ENCODE measurements around the gene SCARB2.

The SCARB2 gene

DNA sequence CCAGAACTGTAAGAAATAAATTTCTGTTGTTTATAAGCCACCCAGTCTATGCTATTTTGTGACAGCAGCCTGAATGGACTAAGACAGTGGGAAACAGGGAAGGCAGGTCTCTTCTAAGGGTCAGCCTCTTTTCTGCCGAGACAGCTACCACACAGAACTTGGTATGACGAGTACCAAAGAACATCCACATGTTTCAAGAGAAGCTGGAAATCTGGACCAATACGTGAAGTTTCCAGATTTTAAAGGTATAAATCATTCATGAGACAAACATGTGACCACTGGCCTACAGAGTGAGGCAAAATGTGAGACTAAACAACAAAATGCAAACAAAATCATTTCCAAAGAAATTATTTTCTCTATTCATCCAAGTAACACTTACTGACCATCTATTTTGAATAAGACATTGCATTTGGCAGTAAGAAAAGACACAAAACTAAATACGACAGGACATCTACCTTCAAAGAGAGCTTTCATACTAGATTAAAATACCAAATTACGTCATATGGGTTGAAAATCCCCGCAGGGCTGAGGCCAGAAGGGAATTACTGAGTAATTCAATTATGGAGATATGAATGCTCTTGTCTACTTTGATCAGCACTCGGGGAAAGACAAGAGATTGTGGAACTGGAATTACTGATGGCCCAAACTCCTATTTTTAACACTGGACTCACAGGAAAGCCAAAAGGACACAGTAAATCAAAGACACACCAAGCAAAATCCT is 7.2 kb downstream of the SCARB2 start:
- TF ChIP-seq POLR2AphosphoS5 (IDR thresholded peaks at IDR 0.05; ENCODE audit: low read depth, low read length) (no peak), FOXP2 (optimal IDR thresholded peaks at IDR 0.05; ENCODE audit: borderline replicate concordance, extremely low read depth, extremely low read length, insufficient read depth) (no peak), TAF1 (IDR thresholded peaks at IDR 0.05; ENCODE audit: borderline replicate concordance, insufficient read depth, low read length) (no peak), SIN3A (IDR thresholded peaks at IDR 0.05; ENCODE audit: borderline replicate concordance, insufficient read depth, low read length) (no peak)
- TF ChIP-seq, protein P1, sequence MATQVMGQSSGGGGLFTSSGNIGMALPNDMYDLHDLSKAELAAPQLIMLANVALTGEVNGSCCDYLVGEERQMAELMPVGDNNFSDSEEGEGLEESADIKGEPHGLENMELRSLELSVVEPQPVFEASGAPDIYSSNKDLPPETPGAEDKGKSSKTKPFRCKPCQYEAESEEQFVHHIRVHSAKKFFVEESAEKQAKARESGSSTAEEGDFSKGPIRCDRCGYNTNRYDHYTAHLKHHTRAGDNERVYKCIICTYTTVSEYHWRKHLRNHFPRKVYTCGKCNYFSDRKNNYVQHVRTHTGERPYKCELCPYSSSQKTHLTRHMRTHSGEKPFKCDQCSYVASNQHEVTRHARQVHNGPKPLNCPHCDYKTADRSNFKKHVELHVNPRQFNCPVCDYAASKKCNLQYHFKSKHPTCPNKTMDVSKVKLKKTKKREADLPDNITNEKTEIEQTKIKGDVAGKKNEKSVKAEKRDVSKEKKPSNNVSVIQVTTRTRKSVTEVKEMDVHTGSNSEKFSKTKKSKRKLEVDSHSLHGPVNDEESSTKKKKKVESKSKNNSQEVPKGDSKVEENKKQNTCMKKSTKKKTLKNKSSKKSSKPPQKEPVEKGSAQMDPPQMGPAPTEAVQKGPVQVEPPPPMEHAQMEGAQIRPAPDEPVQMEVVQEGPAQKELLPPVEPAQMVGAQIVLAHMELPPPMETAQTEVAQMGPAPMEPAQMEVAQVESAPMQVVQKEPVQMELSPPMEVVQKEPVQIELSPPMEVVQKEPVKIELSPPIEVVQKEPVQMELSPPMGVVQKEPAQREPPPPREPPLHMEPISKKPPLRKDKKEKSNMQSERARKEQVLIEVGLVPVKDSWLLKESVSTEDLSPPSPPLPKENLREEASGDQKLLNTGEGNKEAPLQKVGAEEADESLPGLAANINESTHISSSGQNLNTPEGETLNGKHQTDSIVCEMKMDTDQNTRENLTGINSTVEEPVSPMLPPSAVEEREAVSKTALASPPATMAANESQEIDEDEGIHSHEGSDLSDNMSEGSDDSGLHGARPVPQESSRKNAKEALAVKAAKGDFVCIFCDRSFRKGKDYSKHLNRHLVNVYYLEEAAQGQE (IDR thresholded peaks at IDR 0.05; ENCODE audit: insufficient read depth in 1 of 2, low read depth in 2 of 2, low read length in 2 of 2) = no peak

DNA sequence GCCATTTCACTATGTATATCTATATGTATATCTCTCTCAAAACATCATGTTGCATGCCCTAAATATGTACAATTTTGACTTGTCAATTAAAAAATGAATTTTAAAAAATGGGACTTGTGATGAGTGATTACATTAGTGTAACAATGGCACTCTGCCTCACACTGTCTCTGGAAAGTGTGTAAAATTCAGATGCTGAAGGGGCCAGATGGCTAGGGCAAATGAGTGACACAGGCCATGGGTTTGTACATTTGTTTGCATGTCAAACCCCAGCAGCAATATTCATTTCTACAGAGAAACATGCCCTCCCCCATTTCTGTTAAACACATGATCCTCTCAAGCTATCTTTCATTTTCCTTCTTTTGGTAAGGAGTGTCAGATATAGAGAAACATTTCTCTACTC is 8.1 kb downstream of the SCARB2 start:
- TF ChIP-seq FOXP2 (optimal IDR thresholded peaks at IDR 0.05; ENCODE audit: borderline replicate concordance, extremely low read depth, extremely low read length, insufficient read depth) (no peak), TAF1 (IDR thresholded peaks at IDR 0.05; ENCODE audit: borderline replicate concordance, insufficient read depth, low read length) (no peak), SIN3A (IDR thresholded peaks at IDR 0.05; ENCODE audit: borderline replicate concordance, insufficient read depth, low read length) (no peak), POLR2AphosphoS5 (IDR thresholded peaks at IDR 0.05; ENCODE audit: low read depth, low read length) (no peak)
- TF ChIP-seq, protein P1 (IDR thresholded peaks at IDR 0.05; ENCODE audit: insufficient read depth in 1 of 2, low read depth in 2 of 2, low read length in 2 of 2) = no peak

DNA sequence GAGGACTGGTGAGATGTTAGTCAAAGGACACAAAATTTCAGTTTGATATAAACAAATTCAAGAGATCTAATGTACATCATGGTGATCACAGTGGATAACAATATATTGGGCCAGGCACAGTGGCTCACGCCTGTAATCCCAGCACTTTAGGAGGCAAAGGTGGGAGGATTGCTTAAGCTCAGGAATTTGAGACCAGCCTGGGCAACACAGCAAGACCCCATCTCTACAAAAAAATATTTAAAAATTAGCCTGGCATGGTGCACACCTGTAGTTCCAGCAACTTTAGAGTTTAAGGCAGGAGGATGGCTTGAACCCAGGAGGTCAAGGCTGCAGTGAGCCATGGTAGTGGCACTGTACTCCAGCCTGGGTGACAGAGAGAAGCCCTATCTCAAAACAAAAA is 8.7 kb downstream of the SCARB2 start:
- no peak for TF ChIP-seq TAF1 (IDR thresholded peaks at IDR 0.05; ENCODE audit: borderline replicate concordance, insufficient read depth, low read length)
- no peak for TF ChIP-seq FOXP2 (optimal IDR thresholded peaks at IDR 0.05; ENCODE audit: borderline replicate concordance, extremely low read depth, extremely low read length, insufficient read depth)
- TF ChIP-seq POLR2AphosphoS5 (IDR thresholded peaks at IDR 0.05; ENCODE audit: low read depth, low read length) = no peak
- TF ChIP-seq, protein P1 (IDR thresholded peaks at IDR 0.05; ENCODE audit: insufficient read depth in 1 of 2, low read depth in 2 of 2, low read length in 2 of 2) = no peak
- TF ChIP-seq SIN3A (IDR thresholded peaks at IDR 0.05; ENCODE audit: borderline replicate concordance, insufficient read depth, low read length) = no peak

DNA sequence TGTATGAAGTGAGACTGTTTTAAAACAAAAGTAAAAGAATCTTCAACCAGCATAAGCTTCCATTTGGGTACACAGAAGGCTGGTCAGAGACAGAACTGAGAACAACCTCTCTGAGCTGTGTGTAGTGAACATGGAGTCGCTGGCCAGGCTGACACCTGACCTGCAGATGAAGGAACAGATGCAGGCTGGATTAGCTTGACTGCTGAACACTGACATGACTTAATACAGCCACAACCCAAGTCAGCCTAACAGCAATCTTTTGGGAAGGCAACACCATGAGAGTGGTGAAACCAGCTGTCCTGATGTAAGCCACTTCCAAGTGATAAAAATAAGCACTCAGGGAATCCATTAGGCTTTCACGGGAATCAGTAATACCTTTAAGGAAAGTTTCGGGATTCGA is 10.1 kb downstream of the SCARB2 start:
- TF ChIP-seq FOXP2 (optimal IDR thresholded peaks at IDR 0.05; ENCODE audit: borderline replicate concordance, extremely low read depth, extremely low read length, insufficient read depth) (no peak), POLR2AphosphoS5 (IDR thresholded peaks at IDR 0.05; ENCODE audit: low read depth, low read length) (no peak), SIN3A (IDR thresholded peaks at IDR 0.05; ENCODE audit: borderline replicate concordance, insufficient read depth, low read length) (no peak), TAF1 (IDR thresholded peaks at IDR 0.05; ENCODE audit: borderline replicate concordance, insufficient read depth, low read length) (no peak)
- TF ChIP-seq, protein P1 (IDR thresholded peaks at IDR 0.05; ENCODE audit: insufficient read depth in 1 of 2, low read depth in 2 of 2, low read length in 2 of 2) = no peak

Measured in PFSK-1 (cell line).